Measurements from ENCODE around the gene DLGAP1. TPM values are rescaled to one million over a fixed set of nuclear protein-coding genes. Genes with fewer than 3 reads are reported as not detected.
A peak's percentile ranks its signal among the peaks of the same experiment; 100 is the strongest.
"Not testable (repeated sequence)": the region's sequence is repeated elsewhere in the genome, so short reads cannot be mapped to it uniquely, and the experiment has no call there.

Gene DLGAP1
- 80.2 TPM for total RNA-seq

DNA sequence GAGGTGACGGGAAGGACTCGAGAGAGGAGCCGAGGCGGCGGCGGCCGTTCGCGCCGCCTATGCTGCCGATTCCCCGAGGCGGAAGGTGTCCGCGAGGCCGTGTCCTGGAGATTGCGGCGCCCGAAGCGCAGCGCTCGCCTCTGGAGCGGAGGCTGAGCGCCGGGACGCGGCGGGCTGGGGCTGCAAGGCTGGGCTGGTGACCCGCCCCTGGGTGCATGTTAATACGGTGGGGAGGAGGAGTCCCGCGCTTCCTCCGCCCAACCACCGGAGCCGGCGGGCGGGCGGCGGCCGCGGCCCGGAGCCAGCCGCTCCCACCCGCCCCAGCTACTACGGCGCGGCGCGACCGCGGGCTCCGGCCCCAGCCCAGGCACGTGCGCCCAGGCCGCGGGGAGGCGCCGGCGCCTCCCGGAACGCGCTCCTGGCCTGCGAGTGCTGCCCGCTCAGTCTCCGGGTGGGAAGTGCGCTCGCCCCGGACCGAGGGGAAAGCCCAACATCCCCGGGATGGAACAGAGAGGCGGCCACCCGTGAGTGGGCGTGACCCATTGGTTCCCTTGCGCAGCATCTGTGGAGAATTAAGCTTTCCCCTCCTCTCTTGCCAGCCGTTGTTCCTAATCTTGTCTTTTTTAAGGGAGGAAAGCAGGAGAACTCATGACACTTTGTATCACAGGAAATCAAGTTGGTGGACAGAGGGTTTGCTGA, at the start of gene DLGAP1:
Gene DLGAP1, minus strand, starts transcription at position 195 of the 699 bp plus-strand sequence.
- peak; percentile 34 for DNase-seq

DNA sequence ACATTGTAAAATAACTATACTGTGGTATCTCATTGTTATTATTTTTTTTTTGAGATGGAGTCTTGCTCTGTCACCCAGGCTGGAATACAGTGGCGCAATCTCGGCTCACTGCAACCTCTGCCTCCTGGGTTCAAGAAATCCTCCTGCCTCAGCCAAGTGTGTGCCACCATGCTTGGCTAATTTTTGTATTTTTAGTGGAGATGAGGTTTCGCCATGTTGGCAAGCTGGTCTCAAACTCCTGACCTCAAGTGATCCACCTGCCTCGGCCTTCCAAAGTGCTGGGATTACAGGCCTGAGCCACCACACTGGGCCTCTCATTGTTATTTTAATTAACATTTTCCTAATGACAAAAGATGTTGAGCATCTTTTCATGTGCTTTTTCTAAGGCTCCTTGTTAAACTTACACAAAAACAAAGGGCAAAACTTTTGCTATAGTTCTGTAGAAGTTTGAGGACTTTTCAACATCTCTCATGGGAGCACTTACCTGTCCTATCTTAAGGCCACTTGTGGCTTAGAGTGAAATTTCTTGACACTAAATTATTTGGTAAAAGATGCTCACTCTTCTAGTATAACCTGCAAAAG, 39.7 kb upstream of the DLGAP1 start:
- DNase-seq: not testable (repeated sequence)

DNA sequence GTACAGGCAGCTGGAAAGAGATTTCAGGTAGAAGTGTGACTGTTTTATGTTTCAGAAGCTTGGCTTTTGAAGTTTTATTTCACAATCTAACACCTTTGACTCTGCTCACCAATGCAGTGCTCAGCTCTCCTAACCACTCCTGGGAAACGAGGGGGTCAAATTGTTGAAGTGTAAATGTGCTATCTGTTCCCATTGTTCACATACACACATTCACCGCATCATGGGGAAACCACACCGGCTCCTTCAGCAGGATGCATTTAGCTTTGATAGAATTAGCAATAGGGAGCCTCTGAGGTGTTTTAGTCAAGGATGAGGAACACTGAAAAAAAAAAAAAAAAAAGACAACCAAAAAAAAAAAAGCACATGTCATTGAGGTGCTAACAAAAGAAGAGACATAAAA, 13.4 kb upstream of the DLGAP1 start:
- DNase-seq: no peak

DNA sequence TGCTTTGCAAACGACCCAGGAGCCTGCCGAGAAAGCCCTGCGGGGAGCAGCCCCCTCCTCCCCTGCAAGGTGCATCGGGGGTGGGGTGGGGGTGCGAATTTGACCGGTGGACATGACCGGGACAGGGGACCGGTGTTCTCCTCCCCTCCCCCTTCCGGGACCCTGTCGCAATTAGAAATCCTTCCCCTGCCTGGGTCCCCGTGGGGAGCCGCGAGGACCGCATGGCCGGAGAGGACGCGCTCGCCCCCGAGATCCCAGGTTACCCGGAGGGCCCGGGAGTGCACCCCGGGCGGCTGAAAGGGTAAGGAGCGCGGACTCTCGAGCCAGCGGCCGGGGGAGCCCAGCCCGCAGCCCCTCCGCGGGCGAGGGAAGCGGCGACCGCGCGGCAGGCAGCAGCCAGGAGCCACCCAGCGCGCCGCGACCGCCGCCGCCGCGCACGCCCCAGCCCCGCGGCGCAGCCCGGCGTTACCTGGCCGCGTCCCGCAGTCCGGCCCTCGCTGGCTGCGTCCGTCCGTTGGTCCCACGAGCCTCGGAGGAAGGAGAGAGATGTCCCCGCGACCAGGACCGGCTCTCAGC, 482 bp downstream of the DLGAP1 start:
- no peak for DNase-seq

DNA sequence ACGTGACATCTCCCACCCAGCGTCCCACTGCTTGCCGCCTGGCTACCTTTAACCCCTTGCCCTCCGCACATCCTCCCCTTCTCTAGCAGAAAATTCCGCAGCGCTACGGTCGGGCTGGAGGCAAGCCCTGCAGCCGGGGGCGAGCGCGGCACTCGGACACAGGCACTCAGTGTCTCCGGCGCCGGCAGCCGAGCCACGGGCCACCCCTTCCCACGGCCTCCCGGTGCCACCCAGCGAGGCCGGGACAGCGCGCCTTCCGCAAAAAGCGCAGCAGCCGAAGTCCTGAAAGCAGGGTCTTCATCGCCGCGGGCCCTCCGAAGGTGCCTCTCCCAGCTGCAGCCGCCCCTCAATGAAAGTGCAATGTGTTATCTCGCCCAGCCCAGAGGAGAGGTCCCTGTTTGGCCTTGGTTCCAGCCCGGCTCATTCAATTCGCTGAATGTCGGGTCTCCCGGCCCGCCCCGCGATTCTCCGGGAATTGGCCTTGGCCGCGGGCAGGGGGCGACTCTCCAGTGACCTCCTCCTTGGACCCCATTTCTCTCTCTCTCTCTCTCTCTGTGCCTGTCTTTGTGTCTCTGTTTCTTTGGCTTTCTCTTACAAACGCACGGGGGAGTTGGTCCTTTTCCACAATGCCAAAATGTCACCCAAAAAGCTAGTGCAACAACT, 1.1 kb downstream of the DLGAP1 start:
- no peak for DNase-seq

DNA sequence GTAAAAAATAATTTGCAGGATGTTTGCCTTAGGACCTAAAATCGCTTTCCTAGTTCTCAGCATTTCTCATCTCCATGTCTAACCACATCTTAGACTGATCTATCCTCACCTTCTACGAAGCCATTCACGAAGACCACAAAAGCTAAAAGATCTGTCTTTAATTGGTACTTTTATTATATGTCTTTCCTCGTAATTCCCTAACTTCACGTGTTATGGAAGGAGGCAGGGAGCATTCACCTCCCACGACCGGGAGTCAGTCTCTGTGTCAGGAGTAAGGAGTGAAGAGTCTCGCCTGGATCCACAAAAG, 1.6 kb downstream of the DLGAP1 start:
- DNase-seq: no peak

DNA sequence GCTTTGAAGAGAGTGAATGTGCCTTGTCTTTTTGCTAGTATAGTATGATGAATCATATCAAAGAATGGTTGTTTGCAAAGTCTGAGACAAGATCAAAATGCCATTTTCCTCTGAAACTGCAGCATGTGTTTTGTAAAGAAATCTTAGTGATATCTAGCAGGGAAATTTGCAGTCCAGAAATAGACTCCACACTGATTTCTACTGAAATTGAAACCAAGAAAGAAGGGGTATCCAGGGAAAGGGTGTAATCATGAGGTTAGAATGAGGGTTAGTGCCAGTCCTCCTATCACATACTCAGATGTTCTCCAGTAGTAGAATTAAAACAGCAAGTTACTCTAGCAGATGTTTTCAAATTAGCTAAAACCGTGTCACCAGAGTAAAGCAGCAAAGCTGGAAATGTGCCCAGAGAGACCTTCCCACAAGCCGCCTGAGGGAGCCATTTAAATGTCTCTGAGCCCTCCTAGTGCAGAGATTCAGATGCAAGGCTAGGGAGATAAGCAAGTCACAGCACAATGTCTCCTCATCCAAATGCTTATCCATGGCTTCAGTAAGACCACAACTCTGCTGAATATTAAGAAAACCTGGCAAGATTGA, 4.9 kb downstream of the DLGAP1 start:
- DNase-seq: peak; percentile 2

DNA sequence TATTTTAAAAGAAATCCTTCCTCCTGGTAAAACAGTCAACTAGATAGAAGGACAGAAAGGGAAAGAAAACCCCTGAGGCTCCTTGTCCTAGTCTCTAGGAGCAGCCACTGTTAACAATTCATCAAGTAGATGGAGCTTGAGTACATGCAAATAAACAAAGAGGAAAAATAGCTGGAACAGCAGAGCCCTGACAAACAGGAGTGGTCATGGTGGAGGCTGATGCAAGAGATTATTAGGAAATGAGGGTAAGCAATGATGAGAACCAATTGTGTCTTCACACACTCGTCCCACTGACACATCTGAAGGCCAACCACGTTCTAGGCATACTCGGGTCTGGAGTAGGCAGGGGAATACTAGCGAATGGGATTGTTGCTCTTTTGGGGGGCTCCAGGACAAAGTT, 9.2 kb downstream of the DLGAP1 start:
- no peak for DNase-seq

DNA sequence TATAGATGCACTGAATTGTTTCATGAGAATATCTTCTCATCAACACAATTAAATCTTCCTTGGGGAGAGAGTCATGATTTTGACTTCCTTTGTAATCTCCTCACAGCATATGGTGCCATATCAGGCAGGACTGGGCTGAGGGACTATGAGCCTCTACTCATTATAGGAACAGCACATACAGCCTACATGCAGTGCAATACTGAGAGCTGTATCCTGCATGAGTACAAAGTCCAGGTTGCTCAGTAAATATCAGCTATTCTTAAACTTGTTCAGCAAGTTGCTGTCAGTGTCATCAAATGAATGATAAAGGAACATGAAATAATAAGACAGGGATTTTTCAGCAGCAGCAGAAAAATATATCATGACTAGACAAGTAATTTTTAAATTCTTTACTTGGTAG, 10.8 kb downstream of the DLGAP1 start:
- no peak for DNase-seq

DNA sequence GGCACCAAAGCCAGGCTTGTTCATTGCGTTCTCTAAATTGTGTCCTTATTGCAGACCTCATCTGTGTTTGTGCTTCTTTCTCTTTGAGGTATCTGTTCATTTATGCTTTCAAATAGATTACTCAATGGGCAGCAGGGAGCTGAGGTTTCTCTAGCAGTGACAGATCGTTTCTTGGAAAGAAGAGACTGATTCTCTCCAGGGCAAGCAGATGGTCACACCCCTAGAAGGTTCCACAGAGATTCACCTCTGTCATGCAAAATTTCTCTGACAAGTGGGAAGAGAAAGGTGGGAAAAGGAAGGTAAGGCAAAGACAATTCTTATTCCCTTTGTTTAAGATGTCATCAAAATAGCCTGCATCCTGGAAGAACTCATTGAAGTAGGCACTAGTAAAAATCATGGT, 14.0 kb downstream of the DLGAP1 start:
- no peak for DNase-seq

DNA sequence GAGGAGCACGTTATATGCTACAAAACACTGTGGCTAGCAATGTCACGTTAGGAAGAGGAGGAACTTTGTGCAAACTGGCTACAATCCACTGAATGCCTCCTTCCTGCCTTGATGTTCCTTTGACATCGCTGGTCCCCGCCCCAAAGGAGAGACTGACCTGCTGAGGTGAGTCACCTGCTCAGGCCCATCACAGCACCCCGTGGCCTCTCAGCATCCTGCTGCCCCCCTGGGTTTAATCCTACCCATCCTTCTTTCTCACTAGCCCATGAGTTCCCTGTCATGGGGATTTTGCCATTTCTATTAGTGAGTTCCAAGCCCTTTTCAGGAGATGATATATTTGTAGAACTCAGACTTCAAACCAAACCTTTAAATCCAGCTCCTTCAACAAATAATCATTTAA, 16.2 kb downstream of the DLGAP1 start:
- no peak for DNase-seq

DNA sequence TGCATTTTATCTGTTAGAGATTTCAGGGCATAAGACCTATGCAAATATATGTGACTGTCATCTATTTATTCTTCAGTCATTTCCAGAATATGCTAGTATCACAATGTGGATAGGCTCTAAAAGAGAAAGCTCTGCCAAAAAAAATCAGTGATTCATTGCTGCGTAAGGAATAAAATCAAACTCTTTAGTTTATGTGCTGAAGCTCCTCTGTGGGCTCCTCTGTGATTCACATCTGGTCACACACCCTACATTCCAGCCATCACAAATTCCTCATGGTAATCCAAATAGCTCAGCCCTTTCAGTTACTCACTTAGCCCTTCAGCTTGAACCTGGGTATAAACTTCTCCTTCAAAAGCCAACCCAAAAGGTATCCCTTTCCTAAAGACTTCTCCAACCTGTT, 21.4 kb downstream of the DLGAP1 start:
- DNase-seq: no peak

DNA sequence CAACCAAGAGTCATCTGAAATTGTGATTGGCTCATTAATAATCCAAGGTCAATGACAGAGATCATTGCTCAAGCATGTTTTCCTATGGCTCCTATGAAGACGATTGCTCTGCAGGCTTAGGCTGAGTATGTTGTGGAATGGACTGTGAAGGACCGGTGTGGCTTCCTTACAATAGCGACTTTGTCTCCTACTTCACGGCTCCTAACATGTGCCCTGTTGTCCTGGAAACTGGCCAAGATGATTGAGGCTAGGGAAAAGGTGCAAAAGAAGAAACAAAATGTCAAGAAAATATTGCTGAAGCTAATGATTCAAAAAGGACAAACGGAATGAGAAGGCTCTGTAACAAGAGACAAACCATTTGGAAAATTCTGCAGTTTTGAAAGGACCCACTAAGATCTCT, 24.3 kb downstream of the DLGAP1 start:
- DNase-seq: no peak

DNA sequence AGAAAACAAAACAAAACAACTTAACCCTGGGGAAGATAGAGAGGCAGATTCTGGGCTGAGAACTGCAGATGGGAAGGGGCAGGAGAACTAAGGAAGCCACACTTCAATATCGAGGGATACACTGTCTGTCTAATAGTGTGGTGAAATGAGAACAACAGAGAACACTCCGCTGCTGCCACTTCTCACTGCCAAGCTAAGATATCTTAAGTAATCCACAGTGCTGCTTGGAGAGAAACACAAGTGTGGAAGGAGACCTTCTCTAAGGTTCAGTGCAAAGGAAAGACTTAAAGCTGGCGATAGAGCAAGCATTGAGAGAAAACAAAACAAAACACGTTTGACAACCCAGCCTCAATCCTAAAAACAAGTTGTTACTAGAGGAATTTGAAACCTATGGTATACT, 37.4 kb downstream of the DLGAP1 start:
- DNase-seq: no peak

DNA sequence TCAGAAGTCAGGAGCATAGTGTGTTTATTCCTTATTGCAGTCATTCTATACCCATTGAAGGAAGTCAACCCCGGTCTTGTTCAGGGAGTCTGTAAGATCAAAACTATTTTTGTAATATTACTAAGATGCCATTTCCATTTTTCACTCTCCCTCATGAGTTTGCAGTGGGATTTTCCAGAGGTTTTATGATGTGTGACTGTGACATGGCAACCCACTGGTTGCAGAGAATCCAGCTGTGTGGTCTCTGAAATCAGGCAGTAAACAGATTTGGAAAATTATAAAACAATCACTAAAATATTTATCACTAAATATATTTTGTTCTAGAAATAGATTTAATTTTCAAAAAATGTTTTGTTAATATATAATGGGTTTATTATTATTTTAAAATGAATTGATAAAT, 38.1 kb downstream of the DLGAP1 start:
- no peak for DNase-seq

DNA sequence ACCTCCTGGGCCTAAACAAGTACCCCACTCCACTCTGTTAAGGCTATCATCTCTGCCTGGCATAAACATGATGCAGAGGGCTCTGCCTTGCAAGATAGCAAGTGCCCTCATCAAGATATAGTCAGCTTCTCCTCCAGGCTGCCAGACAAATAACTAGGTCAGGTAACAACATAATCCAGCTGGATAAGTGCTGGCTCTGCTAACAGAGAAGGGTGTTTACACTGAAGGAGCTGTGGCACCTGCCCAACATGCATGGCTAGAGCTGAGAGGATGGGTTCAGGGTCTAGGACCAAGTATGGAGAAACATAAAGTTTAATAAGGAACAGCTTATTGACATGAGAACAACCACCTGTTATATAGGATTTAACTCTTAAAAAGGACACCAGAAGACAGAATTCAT, 42.8 kb downstream of the DLGAP1 start:
- DNase-seq: no peak

DNA sequence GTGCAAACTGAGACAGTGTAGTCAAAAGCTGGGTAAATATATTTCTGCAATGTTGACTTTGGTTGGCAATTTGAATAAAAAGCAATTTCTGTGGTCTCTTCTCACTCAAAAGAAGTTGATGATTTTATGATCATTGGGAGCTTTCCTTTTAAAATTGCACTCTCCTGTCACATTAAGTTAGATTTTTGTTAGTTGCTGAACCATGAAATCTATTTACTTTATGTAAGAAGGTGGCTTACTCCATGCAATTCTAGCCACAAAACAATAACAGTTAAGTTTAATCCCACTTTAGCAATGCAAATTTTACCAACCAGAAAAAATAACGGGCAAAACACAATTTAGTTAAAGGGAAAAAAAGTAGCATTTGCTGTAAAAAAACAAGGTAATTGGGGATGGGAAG, 48.3 kb downstream of the DLGAP1 start:
- no peak for DNase-seq

DNA sequence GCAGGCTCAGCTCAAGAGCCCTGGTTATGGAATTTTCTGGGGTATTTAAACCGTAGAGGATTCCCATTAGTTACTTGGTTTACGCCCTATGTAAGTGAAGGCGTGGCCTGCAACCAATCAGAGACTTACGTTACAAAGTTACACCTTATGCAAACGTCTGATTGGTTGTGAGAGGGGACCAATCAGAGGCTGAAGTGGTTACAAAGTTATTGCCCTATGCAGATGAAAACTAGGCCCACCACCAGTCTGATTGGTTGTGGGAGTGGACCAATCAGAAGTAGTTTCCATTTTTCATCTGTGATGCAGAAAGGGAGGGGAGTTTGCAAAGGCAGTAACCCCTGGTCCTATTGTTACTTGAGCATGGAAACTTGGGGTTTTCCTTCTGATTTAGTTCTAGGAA, 49.1 kb downstream of the DLGAP1 start:
- no peak for DNase-seq

DNA sequence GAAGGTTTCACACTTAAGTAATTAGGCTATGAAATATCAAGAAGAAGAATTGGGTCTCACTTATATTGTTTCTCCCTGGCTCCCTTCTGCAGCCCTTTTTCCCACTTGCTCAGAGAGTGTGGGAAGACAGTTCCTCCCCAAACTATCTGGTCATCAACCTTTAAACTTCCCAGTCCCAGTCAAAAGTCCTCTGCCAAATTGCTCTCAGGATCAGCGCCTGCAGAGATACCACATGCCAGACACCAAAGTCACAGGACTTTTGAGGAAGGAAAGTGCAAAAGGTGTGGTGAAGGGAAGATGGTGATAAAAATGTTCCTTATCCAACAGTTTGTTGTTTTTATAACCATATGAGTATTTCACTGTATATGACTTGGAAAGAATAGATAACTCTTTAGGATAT, 51.3 kb downstream of the DLGAP1 start:
- DNase-seq: no peak

DNA sequence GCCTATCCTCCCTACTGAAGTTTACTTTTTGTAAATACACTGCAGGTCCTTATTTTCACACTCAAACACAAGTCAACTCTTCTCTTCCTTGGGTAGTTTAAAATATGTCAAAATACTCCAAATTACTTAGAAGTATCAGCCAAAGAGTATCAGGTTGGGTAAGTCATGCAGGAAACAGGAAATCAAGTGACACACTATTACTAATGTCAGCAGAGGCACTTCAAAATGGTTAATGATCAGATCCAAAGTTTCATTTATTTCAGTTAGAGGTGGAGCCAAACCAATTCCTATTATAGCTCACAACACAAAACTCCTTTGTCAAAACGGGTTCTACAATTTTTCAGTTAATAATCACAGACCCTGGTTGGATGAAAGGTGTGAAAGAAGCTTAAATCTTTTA, 54.2 kb downstream of the DLGAP1 start:
- DNase-seq: no peak

DNA sequence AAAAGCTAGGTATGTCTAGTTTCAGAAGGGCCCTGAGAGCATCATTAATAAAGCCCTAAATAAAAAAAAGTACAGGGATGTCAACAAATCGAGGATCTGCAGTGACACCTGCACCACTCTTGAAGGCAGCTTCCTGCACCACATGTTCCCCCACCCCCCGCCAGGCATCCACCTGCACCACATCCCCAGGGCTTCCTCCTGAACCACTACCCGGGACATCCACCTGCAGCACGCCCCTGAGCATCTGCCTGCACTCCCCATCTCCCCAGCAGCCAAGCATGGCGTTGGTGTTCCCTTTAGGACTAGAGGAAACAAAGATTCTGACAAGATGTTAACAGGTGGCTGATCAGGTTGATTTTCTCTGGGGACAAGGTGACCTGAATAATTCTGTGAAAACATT, 55.2 kb downstream of the DLGAP1 start:
- DNase-seq: no peak

DNA sequence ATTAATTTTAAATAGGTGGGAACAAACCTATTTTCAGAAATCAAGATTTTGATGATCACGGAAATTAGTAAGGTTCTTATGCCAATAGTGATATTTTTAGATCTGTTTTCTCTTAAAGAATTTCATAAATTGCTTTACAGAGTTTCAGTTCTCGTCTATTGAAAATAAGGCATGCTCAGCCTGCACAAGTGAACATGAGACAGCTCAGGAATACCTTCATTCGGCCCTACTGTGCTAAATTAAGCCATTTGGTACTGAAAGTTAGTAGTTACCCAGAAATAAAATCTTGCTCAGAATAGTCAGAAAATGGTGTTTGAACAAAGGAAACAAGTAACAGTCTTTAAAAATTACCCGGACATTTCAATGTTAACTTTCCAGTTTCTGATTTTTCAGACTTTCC, 60.4 kb downstream of the DLGAP1 start:
- DNase-seq: no peak

DNA sequence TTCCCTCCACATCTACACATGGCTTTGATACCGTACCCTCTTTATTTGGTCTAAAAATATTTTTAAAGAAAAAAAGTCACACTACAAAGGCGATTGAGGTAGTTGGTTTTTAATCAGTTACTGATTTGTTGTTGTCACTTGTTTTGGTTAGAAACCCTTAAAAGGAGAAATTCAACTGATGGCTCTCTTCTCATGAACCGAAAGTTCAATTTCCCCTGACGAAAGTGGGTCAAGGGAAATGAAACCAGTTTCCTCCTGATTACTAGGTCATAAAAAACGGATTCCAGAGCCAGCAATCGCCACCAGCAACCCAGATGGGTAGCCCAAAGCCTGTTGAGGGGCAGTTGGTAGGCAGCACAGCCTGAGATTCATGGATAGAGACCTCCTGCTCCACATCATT, 63.2 kb downstream of the DLGAP1 start:
- DNase-seq: no peak

DNA sequence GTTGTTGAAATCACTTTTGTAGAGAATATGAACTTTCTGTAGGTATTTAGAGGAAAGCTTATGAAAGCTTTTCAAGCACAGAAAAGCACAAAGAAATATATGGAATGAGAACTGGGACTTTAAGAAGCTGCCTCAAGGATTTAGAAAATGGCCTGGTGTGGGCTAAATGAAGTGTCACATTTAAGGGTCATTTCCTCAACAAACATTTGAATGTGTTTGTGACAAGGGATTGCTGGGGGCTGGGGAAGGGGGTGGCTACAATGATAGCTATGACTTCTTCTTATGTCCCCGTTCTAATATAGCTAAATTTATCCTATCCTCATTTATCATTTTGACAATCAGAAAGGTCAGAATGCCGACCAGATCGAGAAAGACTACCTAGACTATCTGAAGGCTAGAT, 69.2 kb downstream of the DLGAP1 start:
- no peak for DNase-seq

Data from occipital lobe (tissue), 2 donors.